ENCODE measurements around the gene OSBPL8.

DNA sequence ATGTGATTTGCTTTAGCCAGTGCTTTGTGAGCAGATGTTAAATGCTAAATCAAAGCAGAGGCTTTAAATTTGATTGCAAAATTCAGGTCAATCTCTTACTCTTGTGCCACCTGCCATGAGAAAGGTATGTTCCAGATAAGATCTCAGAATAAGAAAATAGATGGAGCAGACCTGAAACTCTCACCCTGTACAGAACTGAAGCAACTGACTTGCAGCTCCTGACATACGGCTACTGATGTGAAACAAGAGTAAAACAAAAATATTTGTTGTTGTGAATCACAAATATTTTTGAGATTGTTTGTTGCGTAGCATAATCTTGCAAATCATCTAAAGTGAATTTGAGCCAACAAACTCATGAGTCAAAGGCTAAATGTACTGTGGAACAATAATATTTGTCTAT, 3.5 kb upstream of the OSBPL8 start:
- TF ChIP-seq, protein P1, sequence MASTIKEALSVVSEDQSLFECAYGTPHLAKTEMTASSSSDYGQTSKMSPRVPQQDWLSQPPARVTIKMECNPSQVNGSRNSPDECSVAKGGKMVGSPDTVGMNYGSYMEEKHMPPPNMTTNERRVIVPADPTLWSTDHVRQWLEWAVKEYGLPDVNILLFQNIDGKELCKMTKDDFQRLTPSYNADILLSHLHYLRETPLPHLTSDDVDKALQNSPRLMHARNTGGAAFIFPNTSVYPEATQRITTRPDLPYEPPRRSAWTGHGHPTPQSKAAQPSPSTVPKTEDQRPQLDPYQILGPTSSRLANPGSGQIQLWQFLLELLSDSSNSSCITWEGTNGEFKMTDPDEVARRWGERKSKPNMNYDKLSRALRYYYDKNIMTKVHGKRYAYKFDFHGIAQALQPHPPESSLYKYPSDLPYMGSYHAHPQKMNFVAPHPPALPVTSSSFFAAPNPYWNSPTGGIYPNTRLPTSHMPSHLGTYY (CRISPR knock-in tag; IDR thresholded peaks at IDR 0.05) = no peak
- TF ChIP-seq CTCF (IDR thresholded peaks at IDR 0.05) (no peak), SP1 (CRISPR knock-in tag; conservative IDR thresholded peaks at IDR 0.05) (no peak), TCF7 (CRISPR knock-in tag; IDR thresholded peaks at IDR 0.05; ENCODE audit: low read depth) (no peak), RELA (CRISPR knock-in tag; IDR thresholded peaks at IDR 0.05; ENCODE audit: borderline replicate concordance) (no peak), HMGXB4 (CRISPR knock-in tag; IDR thresholded peaks at IDR 0.05) (no peak), JUN (CRISPR knock-in tag; IDR thresholded peaks at IDR 0.05) (no peak)

Measured in WTC11 (cell line).